ENCODE results near the gene LAPTM4A. TPM values are rescaled to one million over a fixed set of nuclear protein-coding genes. Genes with fewer than 3 reads are reported as not detected.
"Not testable (repeated sequence)": the region's sequence is repeated elsewhere in the genome, so short reads cannot be mapped to it uniquely, and the experiment has no call there.

LAPTM4A gene
- total RNA-seq, 1 experiment from 2014 or later, result 131 TPM

DNA sequence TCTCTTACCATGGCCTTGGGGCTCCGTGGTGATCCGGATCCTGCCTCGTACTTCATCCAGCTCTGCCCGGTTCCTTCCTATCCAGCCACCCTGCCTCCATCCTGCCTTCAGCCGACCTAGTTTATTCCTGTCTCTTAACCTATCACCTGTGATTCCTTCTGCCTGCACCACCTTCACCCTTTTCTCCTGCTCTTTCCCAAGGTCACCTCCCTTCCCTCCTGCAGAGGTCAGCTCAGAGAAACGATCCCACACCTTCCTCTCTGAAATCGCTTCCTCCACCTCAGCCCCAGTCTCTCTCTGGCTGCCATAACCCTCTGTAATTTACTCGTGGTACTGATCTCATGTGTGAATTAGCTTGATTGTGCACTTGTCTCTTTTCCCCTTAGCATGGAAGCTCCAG lies 23.5 kb upstream of the LAPTM4A start:
- Histone ChIP-seq H2BK20ac (ENCODE audit: low read depth, low read length, poor library complexity, severe bottlenecking) (no peak overlapping the region), H3K4ac (ENCODE audit: low read depth, low read length) (no peak overlapping the region), H4K20me1 (ENCODE audit: control insufficient read depth, insufficient read depth, insufficient read length) (no peaks in the 10 kb centered on the region), H2BK15ac (ENCODE audit: low read depth, low read length) (no peak overlapping the region), H2BK12ac (ENCODE audit: insufficient read length, low read depth, low read length) (no peak overlapping the region), H3K14ac (ENCODE audit: insufficient read depth, low read length) (no peak overlapping the region; the same call in 1 of the 2 replicates), H2AK5ac (ENCODE audit: insufficient read length, low read length) (no peak overlapping the region), H3K27me3 (ENCODE audit: insufficient read depth, low read length) (no peaks in the 10 kb centered on the region), H2BK120ac (ENCODE audit: low read depth, low read length, poor library complexity, severe bottlenecking) (no peak overlapping the region), H3K4me1 (ENCODE audit: insufficient read depth, low read length) (no peaks in the 10 kb centered on the region; the same call in 1 of the 2 replicates), H4K8ac (replicated peaks; ENCODE audit: insufficient read length, low read depth, low read length) (no peak overlapping the region), H3K9me3 (ENCODE audit: control insufficient read depth, low read depth, low read length) (no peaks in the 10 kb centered on the region), H4K91ac (ENCODE audit: insufficient read length, low read depth, low read length) (no peak overlapping the region), H3T11ph (ENCODE audit: low read length) (no peak overlapping the region), H3K18ac (ENCODE audit: insufficient read length, low read depth, low read length) (no peak overlapping the region), H2BK5ac (ENCODE audit: insufficient read length, low read length) (no peak overlapping the region), H3K23ac (ENCODE audit: insufficient read length, low read depth, low read length) (no peak overlapping the region), H3K56ac (ENCODE audit: insufficient read length, low read depth, low read length) (no peak overlapping the region), H2AFZ (ENCODE audit: low read length) (no peak overlapping the region), H4K5ac (ENCODE audit: insufficient read length, low read depth, low read length) (no peak overlapping the region), H3K79me1 (ENCODE audit: insufficient read depth, low read depth, low read length, poor library complexity, severe bottlenecking) (no peaks in the 10 kb centered on the region), H3K79me2 (ENCODE audit: insufficient read depth, low read length) (no peaks in the 10 kb centered on the region), H3K9ac (ENCODE audit: extremely low read depth, insufficient read length, low read length) (no peak overlapping the region), H3K27ac (ENCODE audit: insufficient read length, low read depth, low read length) (no peak overlapping the region), H3K4me2 (ENCODE audit: insufficient read depth, insufficient read length, low read length) (no peak overlapping the region), H3K23me2 (ENCODE audit: insufficient read length, low read depth, low read length, poor library complexity, severe bottlenecking) (no peaks in the 10 kb centered on the region)
- DNase-seq, result no peak
- H3K27me3 Mint-ChIP-seq (ENCODE audit: low read depth), result peaks cover 3% of the 10 kb centered on the region
- H3K9me3 Mint-ChIP-seq, result no peaks in the 10 kb centered on the region
- H3K4me1 Mint-ChIP-seq, result peaks cover 18 to 25% of the 10 kb centered on the region in 2 experiments
- no peaks in the 10 kb centered on the region for H3K36me3 Mint-ChIP-seq (ENCODE audit: insufficient read depth in 1 of 3, low read depth in 3 of 3)
- TF ChIP-seq, protein P1, sequence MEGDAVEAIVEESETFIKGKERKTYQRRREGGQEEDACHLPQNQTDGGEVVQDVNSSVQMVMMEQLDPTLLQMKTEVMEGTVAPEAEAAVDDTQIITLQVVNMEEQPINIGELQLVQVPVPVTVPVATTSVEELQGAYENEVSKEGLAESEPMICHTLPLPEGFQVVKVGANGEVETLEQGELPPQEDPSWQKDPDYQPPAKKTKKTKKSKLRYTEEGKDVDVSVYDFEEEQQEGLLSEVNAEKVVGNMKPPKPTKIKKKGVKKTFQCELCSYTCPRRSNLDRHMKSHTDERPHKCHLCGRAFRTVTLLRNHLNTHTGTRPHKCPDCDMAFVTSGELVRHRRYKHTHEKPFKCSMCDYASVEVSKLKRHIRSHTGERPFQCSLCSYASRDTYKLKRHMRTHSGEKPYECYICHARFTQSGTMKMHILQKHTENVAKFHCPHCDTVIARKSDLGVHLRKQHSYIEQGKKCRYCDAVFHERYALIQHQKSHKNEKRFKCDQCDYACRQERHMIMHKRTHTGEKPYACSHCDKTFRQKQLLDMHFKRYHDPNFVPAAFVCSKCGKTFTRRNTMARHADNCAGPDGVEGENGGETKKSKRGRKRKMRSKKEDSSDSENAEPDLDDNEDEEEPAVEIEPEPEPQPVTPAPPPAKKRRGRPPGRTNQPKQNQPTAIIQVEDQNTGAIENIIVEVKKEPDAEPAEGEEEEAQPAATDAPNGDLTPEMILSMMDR (conservative IDR thresholded peaks at IDR 0.05), result no peak
- no CpG with 5 or more reads among the region's 8 CpGs for WGBS (ENCODE audit: extremely low coverage, insufficient read length, low lambda C conversion rate)
- no peak overlapping the region for H3K27ac Mint-ChIP-seq
- no peak overlapping the region for H3K4me3 Mint-ChIP-seq

DNA sequence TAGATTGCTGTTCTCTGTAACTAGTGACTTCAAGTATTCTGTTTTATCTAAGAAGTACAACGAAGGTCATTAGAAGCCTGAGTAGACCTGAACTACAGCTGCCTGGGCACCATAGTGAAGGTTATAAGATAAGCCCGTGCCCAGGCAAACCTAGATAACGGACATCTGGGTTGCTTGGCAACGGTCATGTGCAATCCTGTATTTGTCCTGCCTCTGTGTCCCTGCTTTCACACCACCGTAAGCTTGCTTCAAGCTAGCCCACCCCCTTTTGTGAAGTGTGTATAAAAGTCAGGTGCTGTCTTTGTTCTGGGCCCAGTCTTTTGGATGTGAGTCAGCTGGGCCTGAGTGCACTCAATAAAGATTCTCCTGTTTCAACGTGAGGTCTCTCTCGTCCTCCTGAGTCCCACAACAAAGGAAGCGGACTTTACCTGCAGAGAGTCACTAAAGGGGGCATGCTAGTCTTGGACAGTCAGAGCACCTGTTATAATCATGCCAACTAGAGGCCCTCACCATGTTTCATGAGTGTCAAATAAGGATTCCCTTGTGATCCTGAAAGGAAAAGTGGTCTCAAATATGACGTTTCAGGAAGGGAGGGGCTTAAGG lies 22.7 kb upstream of the LAPTM4A start:
- H3K27me3 Mint-ChIP-seq (ENCODE audit: low read depth); H3K4me1 ChIP-seq (ENCODE audit: insufficient read depth, low read length); H2BK20ac ChIP-seq (ENCODE audit: low read depth, low read length, poor library complexity, severe bottlenecking); H3K27ac ChIP-seq (ENCODE audit: insufficient read length, low read depth, low read length); H3K23me2 ChIP-seq (ENCODE audit: insufficient read length, low read depth, low read length, poor library complexity, severe bottlenecking); H2AK5ac ChIP-seq (ENCODE audit: insufficient read length, low read length); H3T11ph ChIP-seq (ENCODE audit: low read length); H4K20me1 ChIP-seq (ENCODE audit: control insufficient read depth, insufficient read depth, insufficient read length); DNase-seq; H4K5ac ChIP-seq (ENCODE audit: insufficient read length, low read depth, low read length); H3K9me3 ChIP-seq (ENCODE audit: control insufficient read depth, low read depth, low read length); H4K8ac ChIP-seq (replicated peaks; ENCODE audit: insufficient read length, low read depth, low read length); H3K4ac ChIP-seq (ENCODE audit: low read depth, low read length); H3K27me3 ChIP-seq (ENCODE audit: insufficient read depth, low read length); H3K9ac ChIP-seq (ENCODE audit: extremely low read depth, insufficient read length, low read length); H3K79me1 ChIP-seq (ENCODE audit: insufficient read depth, low read depth, low read length, poor library complexity, severe bottlenecking); H2AFZ ChIP-seq (ENCODE audit: low read length); H3K23ac ChIP-seq (ENCODE audit: insufficient read length, low read depth, low read length); H3K56ac ChIP-seq (ENCODE audit: insufficient read length, low read depth, low read length); H3K14ac ChIP-seq (ENCODE audit: insufficient read depth, low read length); H2BK12ac ChIP-seq (ENCODE audit: insufficient read length, low read depth, low read length); H3K36me3 Mint-ChIP-seq (ENCODE audit: insufficient read depth in 1 of 3, low read depth in 3 of 3); H3K4me3 Mint-ChIP-seq; H2BK15ac ChIP-seq (ENCODE audit: low read depth, low read length); H3K18ac ChIP-seq (ENCODE audit: insufficient read length, low read depth, low read length); H2BK120ac ChIP-seq (ENCODE audit: low read depth, low read length, poor library complexity, severe bottlenecking); H3K9me3 Mint-ChIP-seq; H3K79me2 ChIP-seq (ENCODE audit: insufficient read depth, low read length); H3K4me2 ChIP-seq (ENCODE audit: insufficient read depth, insufficient read length, low read length); H2BK5ac ChIP-seq (ENCODE audit: insufficient read length, low read length); H4K91ac ChIP-seq (ENCODE audit: insufficient read length, low read depth, low read length): not testable (repeated sequence)
- H3K4me1 Mint-ChIP-seq, result peaks cover 18 to 25% of the 10 kb centered on the region in 2 experiments
- WGBS (ENCODE audit: extremely low coverage, insufficient read length, low lambda C conversion rate), result no CpG with 5 or more reads among the region's 9 CpGs
- H3K27ac Mint-ChIP-seq, result peak overlapping the region in 1 of 3 experiments; percentile 54; a peak in 1 of 7 replicates

Data from H9 (cell line).